GM12878 (cell line): ENCODE data around the gene UFM1. TPM values are rescaled to one million over a fixed set of nuclear protein-coding genes. Genes with fewer than 3 reads are reported as not detected.

Experiments used
- ATAC-seq: fragments of 200-7000 bp; cut with Tn5 transposase; 3 replicates; pipeline ENCODE4 v1.9.1; 2020; ENCODE audit warnings: mild to moderate bottlenecking, moderate library complexity
- BruUV-seq: library from RNA; stranded (reverse); fragments of 400-500 nt; replicated peaks from 2 replicates; lab custom pipeline; 2021; lab: Mats Ljungman, UMichigan
- CTCF ChIA-PET: fragments of 300-600 bp; sonication (Branson Sonifier 250); formaldehyde crosslinking; extraction: SDS; loops from one replicate; lab custom pipeline; 2021; ENCODE audit warnings: inconsistent platforms; lab: Yijun Ruan, JAX
- POLR2A ChIA-PET: fragments of 350-600 bp; formaldehyde crosslinking; extraction: SDS; loops from one replicate; lab custom pipeline; 2021; ENCODE audit warnings: inconsistent platforms; lab: Charles Lee
- RAD21 ChIA-PET: fragments of 300-600 bp; sonication (Branson Sonifier 250); formaldehyde crosslinking; loops from one replicate; lab custom pipeline; 2023; ENCODE audit warnings: antibody characterized with exemption; ENCODE audit not compliant: unreplicated experiment; lab: Charles Lee
- SMC1A ChIA-PET: fragments of 300-600 bp; sonication (Branson Sonifier 250); formaldehyde crosslinking; loops from one replicate; lab custom pipeline; 2023; ENCODE audit not compliant: unreplicated experiment, uncharacterized antibody; lab: Charles Lee
- DNase-seq: peaks from one replicate; pipeline ENCODE4 v3.0.0-alpha.2; 2011; ENCODE audit warnings: low read depth, low spot score
- FAIRE-seq: peaks from 3 replicates; lab custom pipeline; 2011; peaks lifted over from hg19 to GRCh38; lab: Jason Lieb, UNC
- H2AFZ ChIP-seq: 2 replicates; pipeline ENCODE4 v1.6.0; 2011; ENCODE audit warnings: low read depth, low read length, control low read depth; ENCODE audit not compliant: control insufficient read depth
- H3K27ac ChIP-seq: 2 replicates; pipeline ENCODE4 v1.5.1; 2011; ENCODE audit warnings: control low read depth; ENCODE audit not compliant: control insufficient read depth, insufficient read depth
- H3K27me3 ChIP-seq, 2 experiments: replicated peaks in 1 of 2; 2 replicates each; pipeline versions ENCODE4 v1.6.0 to v1.6.1; 2011; ENCODE audit warnings: low read length in 1 of 2; ENCODE audit not compliant: control insufficient read depth in 2 of 2, insufficient read depth in 2 of 2
- H3K36me3 ChIP-seq, 2 experiments: 2 replicates each; pipeline ENCODE4 v1.5.1; 2011; ENCODE audit warnings: low read length in 1 of 2; ENCODE audit not compliant: control insufficient read depth in 2 of 2, insufficient read depth in 2 of 2
- H3K4me1 ChIP-seq: 2 replicates; pipeline ENCODE4 v1.6.1; 2011; ENCODE audit warnings: mild to moderate bottlenecking, low read length, moderate library complexity, mixed read lengths; ENCODE audit not compliant: control insufficient read depth, insufficient read depth
- H3K4me2 ChIP-seq: 2 replicates; pipeline ENCODE4 v1.6.0; 2011; ENCODE audit warnings: control low read depth; ENCODE audit not compliant: control insufficient read depth, insufficient read depth
- H3K4me3 ChIP-seq: fragments of 200-600 bp; sonication (generic); 2 replicates; pipeline ENCODE4 v1.5.1; 2016
- H3K79me2 ChIP-seq: 2 replicates; pipeline ENCODE4 v1.6.0; 2011; ENCODE audit warnings: low read length; ENCODE audit not compliant: control insufficient read depth, insufficient read depth
- H3K9ac ChIP-seq: 2 replicates; pipeline ENCODE4 v1.8.0; 2011; ENCODE audit warnings: low read length, control low read depth, mixed read lengths; ENCODE audit not compliant: control insufficient read depth, insufficient read depth
- H3K9me3 ChIP-seq: replicated peaks from 3 replicates; pipeline ENCODE4 v1.5.1; 2011; ENCODE audit warnings: mild to moderate bottlenecking, low read length; ENCODE audit not compliant: control insufficient read depth, insufficient read depth
- H4K20me1 ChIP-seq: 2 replicates; pipeline ENCODE4 v1.6.0; 2011; ENCODE audit not compliant: control insufficient read depth, insufficient read depth
- CBFB ChIP-seq: IDR thresholded peaks from 2 replicates; pipeline ENCODE4 v1.6.1; 2016; ENCODE audit warnings: antibody characterized with exemption, low read depth
- CHD1 ChIP-seq: IDR thresholded peaks from 2 replicates; pipeline ENCODE4 v1.6.1; 2012; ENCODE audit warnings: low read depth, low read length, improper control_type of control experiment
- IRF5 ChIP-seq: fragments of 450-650 bp; IDR thresholded peaks from 2 replicates; pipeline ENCODE4 v1.6.1; 2017; ENCODE audit warnings: borderline replicate concordance
- NFIC ChIP-seq: IDR thresholded peaks from 2 replicates; pipeline ENCODE4 v1.6.1; 2012; ENCODE audit warnings: low read depth, mild to moderate bottlenecking, inconsistent platforms, low read length, moderate library complexity
- NFYB ChIP-seq: IDR thresholded peaks from 2 replicates; pipeline ENCODE4 v1.6.1; 2011; ENCODE audit warnings: low read depth, mild to moderate bottlenecking, low read length, improper control_type of control experiment, moderate library complexity; ENCODE audit not compliant: insufficient read depth
- NR2C2 ChIP-seq: IDR thresholded peaks from 2 replicates; pipeline ENCODE4 v1.6.1; 2011; ENCODE audit warnings: borderline replicate concordance, low read depth; ENCODE audit not compliant: control insufficient read depth, insufficient read length
- PAX8 ChIP-seq: fragments of 450-650 bp; IDR thresholded peaks from 2 replicates; pipeline ENCODE4 v1.6.1; 2017; ENCODE audit warnings: mild to moderate bottlenecking, moderate library complexity
- POU2F2 ChIP-seq: IDR thresholded peaks from 3 replicates; pipeline ENCODE4 v1.6.1; 2011; ENCODE audit warnings: low read depth, mild to moderate bottlenecking, low read length, borderline replicate concordance
- SIX5 ChIP-seq: IDR thresholded peaks from 2 replicates; pipeline ENCODE4 v1.6.1; 2011; ENCODE audit warnings: mild to moderate bottlenecking, low read depth, low read length, moderate library complexity; ENCODE audit not compliant: severe bottlenecking
- SMARCA5 ChIP-seq: fragments of 450-650 bp; IDR thresholded peaks from 2 replicates; pipeline ENCODE4 v1.6.1; 2017; ENCODE audit warnings: mild to moderate bottlenecking
- SP1 ChIP-seq: IDR thresholded peaks from one replicate; pipeline ENCODE4 v1.6.1; 2011; ENCODE audit warnings: low read depth, low read length
- TARDBP ChIP-seq: IDR thresholded peaks from 2 replicates; pipeline ENCODE4 v1.6.1; 2016; ENCODE audit warnings: borderline replicate concordance
- ZSCAN29 ChIP-seq: fragments of 450-650 bp; IDR thresholded peaks from 2 replicates; pipeline ENCODE4 v1.6.1; 2017; ENCODE audit warnings: mild to moderate bottlenecking, moderate library complexity
- whole genome bisulfite sequencing: methylation state at CpG from one replicate; pipeline ENCODE4 v1.1.6; 2016; ENCODE audit warnings: low lambda C conversion rate; ENCODE audit not compliant: insufficient replicate concordance, insufficient coverage; ENCODE audit errors: missing lambda C conversion rate; 5-methylcytosine and 5-hydroxymethylcytosine counted together
- in situ Hi-C: fragments of 300-500 bp; cut with MboI; formaldehyde crosslinking; loops from 9 replicates; pipeline ENCODE4 v1.14.3; 2018; ENCODE audit warnings: mixed read lengths
- intact Hi-C: fragments of 100-400 bp; cut with micrococcal nuclease; formaldehyde crosslinking; loops from one replicate; pipeline ENCODE4 v1.14.2; 2022; ENCODE audit not compliant: unreplicated experiment
- polyA plus RNA-seq, 11 experiments: library from polyadenylated mRNA; depleted of rRNA in 4 of 11; unstranded in 6 of 11; stranded (reverse) in 5 of 11; fragments of >200 nt; fragmentation: Nextera tagmentation in 4 of 11; fragmentation: Illumina TruSeq in 1 of 11; extraction: Ambion mirVana in 4 of 11; extraction: Trizol in 1 of 11; gene quantifications; 1 replicate in 1 of 11; 2 replicates in 10 of 11; pipeline versions ENCODE4 v1.2.1 to v1.2.3, GENCODE V29; 2011 to 2016; ENCODE audit warnings: inconsistent platforms in 2 of 11, missing spikeins in 2 of 11, low read depth in 1 of 11
- total RNA-seq, 4 experiments: library from RNA; depleted of rRNA in 3 of 4; stranded (reverse); fragments of >200 nt in 3 of 4; fragmentation: Illumina TruSeq in 1 of 4; extraction: Trizol in 1 of 4; gene quantifications; 2 replicates each; pipeline versions ENCODE4 v1.2.1 to v1.2.3, GENCODE V29; 2013 to 2021
- TF ChIP-seq, protein P1 (sequence below): fragments of 450-650 bp; IDR thresholded peaks from 2 replicates; pipeline ENCODE4 v1.6.1; 2017; ENCODE audit warnings: mild to moderate bottlenecking, moderate library complexity
- TF ChIP-seq, protein P2 (sequence below): fragments of 150-350 bp; IDR thresholded peaks from 2 replicates; pipeline ENCODE4 v1.6.1; 2016; ENCODE audit warnings: low read depth, low read length

Gene UFM1
- total and polyA plus RNA-seq, 10 of the 15 experiments (the other 5 are each of a cell fraction or from before 2014, with no cell fraction given) = 40.8 to 96.5 (median 73.8) TPM

DNA sequence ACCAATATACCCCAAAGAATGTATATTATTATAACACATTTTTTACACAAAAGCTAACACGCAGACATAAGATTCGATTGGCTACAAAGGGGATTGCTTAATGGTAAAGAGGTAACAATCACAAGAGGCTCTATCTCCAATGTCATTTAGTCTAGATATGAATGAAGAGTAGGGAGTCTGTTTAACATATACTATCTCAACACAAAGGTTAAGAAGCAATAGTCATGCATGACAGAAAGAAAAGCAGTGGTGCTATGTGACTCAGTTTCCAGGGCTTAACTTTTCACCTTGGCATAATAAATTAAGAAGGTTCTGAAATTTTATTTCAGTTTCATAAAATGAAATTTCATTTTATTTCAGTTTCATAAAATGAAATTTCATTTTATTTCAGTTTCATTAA is 33.3 kb downstream of the UFM1 start (continued):
- TF ChIP-seq, protein P1, sequence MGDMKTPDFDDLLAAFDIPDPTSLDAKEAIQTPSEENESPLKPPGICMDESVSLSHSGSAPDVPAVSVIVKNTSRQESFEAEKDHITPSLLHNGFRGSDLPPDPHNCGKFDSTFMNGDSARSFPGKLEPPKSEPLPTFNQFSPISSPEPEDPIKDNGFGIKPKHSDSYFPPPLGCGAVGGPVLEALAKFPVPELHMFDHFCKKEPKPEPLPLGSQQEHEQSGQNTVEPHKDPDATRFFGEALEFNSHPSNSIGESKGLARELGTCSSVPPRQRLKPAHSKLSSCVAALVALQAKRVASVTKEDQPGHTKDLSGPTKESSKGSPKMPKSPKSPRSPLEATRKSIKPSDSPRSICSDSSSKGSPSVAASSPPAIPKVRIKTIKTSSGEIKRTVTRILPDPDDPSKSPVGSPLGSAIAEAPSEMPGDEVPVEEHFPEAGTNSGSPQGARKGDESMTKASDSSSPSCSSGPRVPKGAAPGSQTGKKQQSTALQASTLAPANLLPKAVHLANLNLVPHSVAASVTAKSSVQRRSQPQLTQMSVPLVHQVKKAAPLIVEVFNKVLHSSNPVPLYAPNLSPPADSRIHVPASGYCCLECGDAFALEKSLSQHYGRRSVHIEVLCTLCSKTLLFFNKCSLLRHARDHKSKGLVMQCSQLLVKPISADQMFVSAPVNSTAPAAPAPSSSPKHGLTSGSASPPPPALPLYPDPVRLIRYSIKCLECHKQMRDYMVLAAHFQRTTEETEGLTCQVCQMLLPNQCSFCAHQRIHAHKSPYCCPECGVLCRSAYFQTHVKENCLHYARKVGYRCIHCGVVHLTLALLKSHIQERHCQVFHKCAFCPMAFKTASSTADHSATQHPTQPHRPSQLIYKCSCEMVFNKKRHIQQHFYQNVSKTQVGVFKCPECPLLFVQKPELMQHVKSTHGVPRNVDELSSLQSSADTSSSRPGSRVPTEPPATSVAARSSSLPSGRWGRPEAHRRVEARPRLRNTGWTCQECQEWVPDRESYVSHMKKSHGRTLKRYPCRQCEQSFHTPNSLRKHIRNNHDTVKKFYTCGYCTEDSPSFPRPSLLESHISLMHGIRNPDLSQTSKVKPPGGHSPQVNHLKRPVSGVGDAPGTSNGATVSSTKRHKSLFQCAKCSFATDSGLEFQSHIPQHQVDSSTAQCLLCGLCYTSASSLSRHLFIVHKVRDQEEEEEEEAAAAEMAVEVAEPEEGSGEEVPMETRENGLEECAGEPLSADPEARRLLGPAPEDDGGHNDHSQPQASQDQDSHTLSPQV = no peak
- TF ChIP-seq TARDBP = no peak
- no peak for TF ChIP-seq ZSCAN29
- TF ChIP-seq, protein P2, sequence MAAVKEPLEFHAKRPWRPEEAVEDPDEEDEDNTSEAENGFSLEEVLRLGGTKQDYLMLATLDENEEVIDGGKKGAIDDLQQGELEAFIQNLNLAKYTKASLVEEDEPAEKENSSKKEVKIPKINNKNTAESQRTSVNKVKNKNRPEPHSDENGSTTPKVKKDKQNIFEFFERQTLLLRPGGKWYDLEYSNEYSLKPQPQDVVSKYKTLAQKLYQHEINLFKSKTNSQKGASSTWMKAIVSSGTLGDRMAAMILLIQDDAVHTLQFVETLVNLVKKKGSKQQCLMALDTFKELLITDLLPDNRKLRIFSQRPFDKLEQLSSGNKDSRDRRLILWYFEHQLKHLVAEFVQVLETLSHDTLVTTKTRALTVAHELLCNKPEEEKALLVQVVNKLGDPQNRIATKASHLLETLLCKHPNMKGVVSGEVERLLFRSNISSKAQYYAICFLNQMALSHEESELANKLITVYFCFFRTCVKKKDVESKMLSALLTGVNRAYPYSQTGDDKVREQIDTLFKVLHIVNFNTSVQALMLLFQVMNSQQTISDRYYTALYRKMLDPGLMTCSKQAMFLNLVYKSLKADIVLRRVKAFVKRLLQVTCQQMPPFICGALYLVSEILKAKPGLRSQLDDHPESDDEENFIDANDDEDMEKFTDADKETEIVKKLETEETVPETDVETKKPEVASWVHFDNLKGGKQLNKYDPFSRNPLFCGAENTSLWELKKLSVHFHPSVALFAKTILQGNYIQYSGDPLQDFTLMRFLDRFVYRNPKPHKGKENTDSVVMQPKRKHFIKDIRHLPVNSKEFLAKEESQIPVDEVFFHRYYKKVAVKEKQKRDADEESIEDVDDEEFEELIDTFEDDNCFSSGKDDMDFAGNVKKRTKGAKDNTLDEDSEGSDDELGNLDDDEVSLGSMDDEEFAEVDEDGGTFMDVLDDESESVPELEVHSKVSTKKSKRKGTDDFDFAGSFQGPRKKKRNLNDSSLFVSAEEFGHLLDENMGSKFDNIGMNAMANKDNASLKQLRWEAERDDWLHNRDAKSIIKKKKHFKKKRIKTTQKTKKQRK = no peak

DNA sequence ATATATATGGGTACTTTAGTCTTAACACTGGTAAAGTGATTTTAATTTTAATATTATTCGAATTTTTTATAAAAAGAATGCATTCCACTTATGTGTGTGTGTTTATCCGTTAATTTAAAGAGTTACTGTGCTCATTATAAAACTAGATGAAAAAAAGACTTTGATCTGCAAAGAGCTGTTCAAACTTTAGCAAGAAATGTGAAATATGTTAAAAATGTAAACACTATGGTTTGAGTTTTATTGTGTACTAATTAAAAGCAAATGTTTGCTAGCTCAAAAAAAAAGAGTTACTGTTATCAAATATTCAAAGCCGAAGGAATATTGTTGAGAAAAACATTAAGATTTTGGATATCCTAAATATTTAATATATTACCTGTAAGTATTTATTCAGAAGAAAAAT is 34.5 kb downstream of the UFM1 start:
- no TSS peak for BruUV-seq
- Histone ChIP-seq H2AFZ (no peak overlapping the region), H3K27me3 (no peaks in the 10 kb centered on the region), H3K27ac (no peak overlapping the region), H3K4me3 (no peak overlapping the region), H3K79me2 (no peaks in the 10 kb centered on the region), H3K9ac (no peak overlapping the region), H3K9me3 (no peaks in the 10 kb centered on the region), H4K20me1 (no peaks in the 10 kb centered on the region), H3K4me1 (no peaks in the 10 kb centered on the region), H3K36me3 (no peaks in the 10 kb centered on the region), H3K4me2 (no peak overlapping the region)
- in situ Hi-C loops (no loop called here), intact Hi-C loops (no loop called here)
- ATAC-seq (no peak), FAIRE-seq (no peak), DNase-seq (no peak)
- ChIA-PET CTCF (no interaction called here), RAD21 (no interaction called here), POLR2A (no interaction called here), SMC1A (no interaction called here)
- WGBS = 32% methylated on average over 3 of the region's 3 CpGs
- no peak for TF ChIP-seq POU2F2
- TF ChIP-seq SP1 = no peak
- TF ChIP-seq NFYB = no peak
- no peak for TF ChIP-seq IRF5
- no peak for TF ChIP-seq SMARCA5
- TF ChIP-seq PAX8 = no peak
- no peak for TF ChIP-seq NR2C2
- no peak for TF ChIP-seq SIX5
- TF ChIP-seq CHD1 = no peak
- no peak for TF ChIP-seq CBFB
- no peak for TF ChIP-seq NFIC
